PC-3 (cell line): ENCODE results near the gene TP53INP2. TPM values are rescaled to one million over a fixed set of nuclear protein-coding genes. Genes with fewer than 3 reads are reported as not detected.

ENCODE experiments used
- total RNA-seq: library from RNA; depleted of rRNA; stranded (reverse); fragments of >200 nt; gene quantifications from 2 replicates; pipeline ENCODE4 v1.2.3, GENCODE V29; 2014; rRNA removed

Gene TP53INP2
- total RNA-seq, 1 experiment from 2014 or later = 2.1 TPM

Other genes starting within 250 kb of the TP53INP2 start
- gene DYNLRB1, start 187.9 kb upstream of the TP53INP2 start, total RNA-seq = 153 and 177 TPM in 2 replicates
- 0.22 and 2.7 TPM in 2 replicates for gene MAP1LC3A, start 145.6 kb upstream of the TP53INP2 start, total RNA-seq
- gene PIGU, start 27.3 kb upstream of the TP53INP2 start, total RNA-seq = 24.5 and 27.9 TPM in 2 replicates
- 9.8 and 10.2 TPM in 2 replicates for gene NCOA6, start 121.3 kb downstream of the TP53INP2 start, total RNA-seq
- 1.5 and 3.2 TPM in 2 replicates for gene GGT7, start 168.5 kb downstream of the TP53INP2 start, total RNA-seq
- gene ACSS2, start 172.3 kb downstream of the TP53INP2 start, total RNA-seq = 78.9 and 125 TPM in 2 replicates